A549 (cell line): Measurements from ENCODE around the gene SLC29A4. TPM values are rescaled to one million over a fixed set of nuclear protein-coding genes. Genes with fewer than 3 reads are reported as not detected.

ENCODE experiments used
- CTCF ChIP-seq: fragments of >200 bp; sonication (Bioruptor Twin); formaldehyde crosslinking; IDR thresholded peaks from 3 replicates; pipeline ENCODE4 v1.5.1; 2016
- EHF ChIP-seq: fragments of 250-450 bp; sonication (Bioruptor Pico); IDR thresholded peaks from 2 replicates; pipeline ENCODE4 v1.5.0; 2020; ENCODE audit warnings: mild to moderate bottlenecking
- HES2 ChIP-seq: fragments of >200 bp; sonication (Bioruptor Twin); formaldehyde crosslinking; IDR thresholded peaks from 2 replicates; pipeline ENCODE4 v1.6.1; 2016
- POLR2AphosphoS2 ChIP-seq: conservative IDR thresholded peaks from 2 replicates; pipeline ENCODE4 v1.6.1; 2012; ENCODE audit warnings: low read length, improper control_type of control experiment, inconsistent platforms
- RNF2 ChIP-seq: fragments of 200-600 bp; sonication (generic); IDR thresholded peaks from 2 replicates; pipeline ENCODE4 v1.6.1; 2016; ENCODE audit warnings: low read depth, mild to moderate bottlenecking, antibody characterized with exemption, moderate library complexity, borderline replicate concordance
- polyA plus RNA-seq, 4 experiments: library from polyadenylated mRNA; depleted of rRNA in 3 of 4; stranded (reverse); fragments of >200 nt; fragmentation: RNase III in 1 of 4; extraction: RNeasy Plus Mini Kit Qiagen cat#74134 plus additional on column Dnase treatment in 1 of 4; gene quantifications; 2 replicates in 3 of 4; 3 replicates in 1 of 4; pipeline ENCODE4 v1.2.3, GENCODE V29; 2011 to 2017

Gene SLC29A4
- polyA plus RNA-seq, 2 of the 4 experiments (the other 2 are of a cell fraction): 11.5 to 12.6 TPM

DNA sequence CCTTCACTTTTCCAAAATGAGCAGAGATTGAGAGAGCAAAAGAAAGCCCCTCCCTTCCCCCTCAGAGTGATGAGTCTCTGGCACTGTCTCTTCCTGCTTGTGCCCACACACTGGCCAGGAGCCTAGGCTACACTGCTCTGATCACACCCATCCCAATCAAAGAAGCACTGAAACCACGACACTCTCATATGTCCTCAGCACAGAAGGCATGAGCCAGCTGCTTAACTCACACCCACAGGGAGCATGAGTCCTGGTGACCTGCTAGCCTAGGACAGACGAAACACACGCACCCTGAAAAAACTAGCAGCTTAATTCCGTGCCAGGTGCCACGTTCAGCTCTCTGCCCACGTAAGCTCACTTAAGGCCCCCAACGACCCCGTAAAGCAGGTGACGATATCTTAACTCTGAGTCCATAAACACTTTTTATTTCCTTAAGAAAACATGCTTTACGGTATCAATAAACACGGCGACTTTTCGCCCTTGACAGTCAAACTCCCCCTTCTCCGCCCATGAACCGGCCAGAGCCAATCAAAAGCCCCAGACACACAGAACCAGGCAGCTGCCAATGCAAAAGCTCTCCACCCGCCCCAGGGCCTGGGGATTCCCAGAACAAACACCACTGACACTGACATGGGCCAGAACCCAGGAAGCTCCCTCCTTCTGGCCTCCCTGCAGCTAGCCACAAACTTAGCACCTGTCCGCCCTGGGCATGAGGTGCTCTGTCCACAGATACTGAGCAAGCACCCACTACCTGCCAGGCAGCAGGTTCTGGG lies 71.9 kb downstream of the SLC29A4 start (continued):
- TF ChIP-seq HES2 (no peak), POLR2AphosphoS2 (no peak), CTCF (no peak), RNF2 (no peak), EHF (CRISPR knock-in tag) (no peak)

Other genes with a start within 250 kb of the SLC29A4 start
- 9.5 and 11.2 TPM in 2 replicates for gene RBAK, start 237.1 kb upstream of the SLC29A4 start, polyA plus RNA-seq (2011; rRNA removed)
- gene RBAK, start 237.1 kb upstream of the SLC29A4 start, polyA plus RNA-seq (2017; fragmentation: RNase III; extraction: RNeasy Plus Mini Kit Qiagen cat#74134 plus additional on column Dnase treatment): 6.7 to 7.0 TPM (median 6.8 TPM) in 3 replicates
- gene WIPI2, start 92.7 kb upstream of the SLC29A4 start, polyA plus RNA-seq (2011; rRNA removed): 44.6 and 51.3 TPM in 2 replicates
- gene WIPI2, start 92.7 kb upstream of the SLC29A4 start, polyA plus RNA-seq (2017; fragmentation: RNase III; extraction: RNeasy Plus Mini Kit Qiagen cat#74134 plus additional on column Dnase treatment): 37.1 to 42.6 TPM (median 39.8 TPM) in 3 replicates
- 13.7 and 15.5 TPM in 2 replicates for gene TNRC18, start 140.9 kb downstream of the SLC29A4 start, polyA plus RNA-seq (2011; rRNA removed)
- 33.3 to 39.9 TPM (median 38.3 TPM) in 3 replicates for gene TNRC18, start 140.9 kb downstream of the SLC29A4 start, polyA plus RNA-seq (2017; fragmentation: RNase III; extraction: RNeasy Plus Mini Kit Qiagen cat#74134 plus additional on column Dnase treatment)
- gene FBXL18, start 230.9 kb downstream of the SLC29A4 start, polyA plus RNA-seq (2011; rRNA removed): 5.2 and 5.8 TPM in 2 replicates
- 12.3 to 13.0 TPM (median 12.7 TPM) in 3 replicates for gene FBXL18, start 230.9 kb downstream of the SLC29A4 start, polyA plus RNA-seq (2017; fragmentation: RNase III; extraction: RNeasy Plus Mini Kit Qiagen cat#74134 plus additional on column Dnase treatment)
- gene ACTB, start 247.7 kb downstream of the SLC29A4 start, polyA plus RNA-seq (2011; rRNA removed): 1,312 and 1,863 TPM in 2 replicates
- 5,057 to 5,556 TPM (median 5,344 TPM) in 3 replicates for gene ACTB, start 247.7 kb downstream of the SLC29A4 start, polyA plus RNA-seq (2017; fragmentation: RNase III; extraction: RNeasy Plus Mini Kit Qiagen cat#74134 plus additional on column Dnase treatment)